Measurements from ENCODE around the gene PNKD. TPM values are rescaled to one million over a fixed set of nuclear protein-coding genes. Genes with fewer than 3 reads are reported as not detected.

The PNKD gene
- total RNA-seq, 1 experiment from 2014 or later = 58.1 TPM

- Histone ChIP-seq H3K9ac (ENCODE audit: low read length) (no peak overlapping the region), H3K79me2 (ENCODE audit: insufficient read depth, low read length) (peaks cover 22% of the 10 kb centered on the region), H4K20me1 (ENCODE audit: insufficient read depth) (no peaks in the 10 kb centered on the region), H2AFZ (ENCODE audit: low read depth, low read length, poor library complexity, severe bottlenecking) (no peak overlapping the region), H3K4me3 (replicated peaks in 1 of 2; ENCODE audit: low read depth in 1 of 2, low read length in 2 of 2) (no peak overlapping the region), H3K4me1 (ENCODE audit: control insufficient read depth in 1 of 2, insufficient read depth in 2 of 2, low read length in 2 of 2) (peaks cover 13 to 27% of the 10 kb centered on the region in 2 experiments), H3K27me3 (ENCODE audit: insufficient read depth, low read length) (no peaks in the 10 kb centered on the region), H3K36me3 (ENCODE audit: control insufficient read depth in 1 of 2, insufficient read depth in 2 of 2, low read length in 2 of 2) (peaks cover 26 to 35% of the 10 kb centered on the region in 2 experiments; a peak in 3 of 4 replicates), H3K9me3 (ENCODE audit: control insufficient read depth in 1 of 2, insufficient read depth in 1 of 2, low read depth in 1 of 2, low read length in 2 of 2) (no peaks in the 10 kb centered on the region), H3K4me2 (ENCODE audit: low read length) (no peak overlapping the region), H3K9me2 (ENCODE audit: insufficient read depth) (no peaks in the 10 kb centered on the region), H3K27ac (ENCODE audit: low read depth, low read length) (no peak overlapping the region)
- ChIA-PET POLR2A (interaction anchor here (3.0 kb wide), 1 partner anchor 13 kb away, joined by 10 read pairs; no protein-coding TSS in a partner anchor), RAD21 (ENCODE audit: low non-redundant PET in 1 of 2, low total read pairs in 2 of 2, uncharacterized antibody in 2 of 2, unreplicated experiment in 2 of 2) (interaction anchor here in 1 of 2 experiments (1.2 kb wide), 1 partner anchor 13 kb away, joined by 3 read pairs; no protein-coding TSS in a partner anchor), CTCF (interaction anchor here (1.1 to 1.4 kb wide), 3 partner anchors 9 to 16 kb away, joined by 4 to 6 read pairs (median 4); no protein-coding TSS in a partner anchor)
- DNase-seq (ENCODE audit: low read depth, low spot score) (no peak), ATAC-seq (no peak)
- TF ChIP-seq POLR2A (IDR thresholded peaks at IDR 0.05; ENCODE audit: borderline replicate concordance, extremely low read depth, insufficient read depth, insufficient read length) (no peak), SRF (IDR thresholded peaks at IDR 0.05; ENCODE audit: low read depth) (no peak)
- BruUV-seq (replicated peaks) = no TSS peak
- intact Hi-C loops (cut with micrococcal nuclease) = loop anchor here (2.0 to 5.0 kb wide), 2 partner anchors 87 to 573 kb away; no protein-coding TSS in a partner anchor
Measured at GRCh38 chr2:218273908-218274249, 3.6 kb downstream of the PNKD start.

- Histone ChIP-seq H3K27me3 (ENCODE audit: insufficient read depth, low read length) (no peaks in the 10 kb centered on the region), H3K9ac (ENCODE audit: low read length) (no peak overlapping the region), H3K79me2 (ENCODE audit: insufficient read depth, low read length) (peaks cover 15% of the 10 kb centered on the region), H3K4me1 (ENCODE audit: control insufficient read depth in 1 of 2, insufficient read depth in 2 of 2, low read length in 2 of 2) (peaks cover 13 to 22% of the 10 kb centered on the region in 2 experiments), H3K4me3 (replicated peaks in 1 of 2; ENCODE audit: low read depth in 1 of 2, low read length in 2 of 2) (no peak overlapping the region), H3K4me2 (ENCODE audit: low read length) (no peak overlapping the region), H2AFZ (ENCODE audit: low read depth, low read length, poor library complexity, severe bottlenecking) (no peak overlapping the region), H3K9me3 (ENCODE audit: control insufficient read depth in 1 of 2, insufficient read depth in 1 of 2, low read depth in 1 of 2, low read length in 2 of 2) (no peaks in the 10 kb centered on the region), H4K20me1 (ENCODE audit: insufficient read depth) (no peaks in the 10 kb centered on the region), H3K27ac (ENCODE audit: low read depth, low read length) (no peak overlapping the region), H3K9me2 (ENCODE audit: insufficient read depth) (no peaks in the 10 kb centered on the region), H3K36me3 (ENCODE audit: control insufficient read depth in 1 of 2, insufficient read depth in 2 of 2, low read length in 2 of 2) (peaks cover 28 to 42% of the 10 kb centered on the region in 2 experiments; a peak in 3 of 4 replicates)
- ATAC-seq = no peak
- no peak for DNase-seq (ENCODE audit: low read depth, low spot score)
- CTCF ChIA-PET = no interaction called here
- POLR2A ChIA-PET = interaction anchor here (3.0 kb wide), 1 partner anchor 13 kb away, joined by 10 read pairs; no protein-coding TSS in a partner anchor
- TSS peak; percentile 15 for BruUV-seq (replicated peaks)
- intact Hi-C loops (cut with micrococcal nuclease) = loop anchor here (5.0 kb wide), 1 partner anchor 87 kb away; no protein-coding TSS in a partner anchor
- RAD21 ChIA-PET (ENCODE audit: low non-redundant PET in 1 of 2, low total read pairs in 2 of 2, uncharacterized antibody in 2 of 2, unreplicated experiment in 2 of 2) = no interaction called here
- TF ChIP-seq CTCF (IDR thresholded peaks at IDR 0.05 in 2 of 3, conservative IDR thresholded peaks at IDR 0.05 in 1 of 3; ENCODE audit: borderline replicate concordance in 1 of 3, insufficient read depth in 1 of 3, low read depth in 2 of 3, low read length in 2 of 3) (no peak), SP1 (IDR thresholded peaks at IDR 0.05; ENCODE audit: low read depth) (no peak), EGR1 (IDR thresholded peaks at IDR 0.05; ENCODE audit: low read depth) (no peak), MAX (IDR thresholded peaks at IDR 0.05) (no peak), ZNF274 (IDR thresholded peaks at IDR 0.05; ENCODE audit: low read depth, low read length) (no peak), REST (IDR thresholded peaks at IDR 0.05; ENCODE audit: low read depth) (no peak), SIN3A (IDR thresholded peaks at IDR 0.05; ENCODE audit: low read depth) (no peak), ELF1 (IDR thresholded peaks at IDR 0.05; ENCODE audit: borderline replicate concordance, low read depth) (no peak), ZFX (IDR thresholded peaks at IDR 0.05) (no peak), POLR2AphosphoS5 (IDR thresholded peaks at IDR 0.05; ENCODE audit: low read depth, low read length) (no peak; the same call in 1 of the 2 replicates), JUND (IDR thresholded peaks at IDR 0.05) (no peak), ATF3 (IDR thresholded peaks at IDR 0.05) (no peak), YY1 (IDR thresholded peaks at IDR 0.05; ENCODE audit: extremely low read depth, insufficient replicate concordance, low read depth, low read length) (no peak), EZH2phosphoT487 (IDR thresholded peaks at IDR 0.05; ENCODE audit: borderline replicate concordance) (no peak), SRF (IDR thresholded peaks at IDR 0.05; ENCODE audit: low read depth) (no peak)
Measured at GRCh38 chr2:218274586-218274985, 4.3 kb downstream of the PNKD start.
